Measurements from ENCODE around the gene LONP1.
"Not testable (repeated sequence)": the region's sequence is repeated elsewhere in the genome, so short reads cannot be mapped to it uniquely, and the experiment has no call there.

LONP1 gene

DNA sequence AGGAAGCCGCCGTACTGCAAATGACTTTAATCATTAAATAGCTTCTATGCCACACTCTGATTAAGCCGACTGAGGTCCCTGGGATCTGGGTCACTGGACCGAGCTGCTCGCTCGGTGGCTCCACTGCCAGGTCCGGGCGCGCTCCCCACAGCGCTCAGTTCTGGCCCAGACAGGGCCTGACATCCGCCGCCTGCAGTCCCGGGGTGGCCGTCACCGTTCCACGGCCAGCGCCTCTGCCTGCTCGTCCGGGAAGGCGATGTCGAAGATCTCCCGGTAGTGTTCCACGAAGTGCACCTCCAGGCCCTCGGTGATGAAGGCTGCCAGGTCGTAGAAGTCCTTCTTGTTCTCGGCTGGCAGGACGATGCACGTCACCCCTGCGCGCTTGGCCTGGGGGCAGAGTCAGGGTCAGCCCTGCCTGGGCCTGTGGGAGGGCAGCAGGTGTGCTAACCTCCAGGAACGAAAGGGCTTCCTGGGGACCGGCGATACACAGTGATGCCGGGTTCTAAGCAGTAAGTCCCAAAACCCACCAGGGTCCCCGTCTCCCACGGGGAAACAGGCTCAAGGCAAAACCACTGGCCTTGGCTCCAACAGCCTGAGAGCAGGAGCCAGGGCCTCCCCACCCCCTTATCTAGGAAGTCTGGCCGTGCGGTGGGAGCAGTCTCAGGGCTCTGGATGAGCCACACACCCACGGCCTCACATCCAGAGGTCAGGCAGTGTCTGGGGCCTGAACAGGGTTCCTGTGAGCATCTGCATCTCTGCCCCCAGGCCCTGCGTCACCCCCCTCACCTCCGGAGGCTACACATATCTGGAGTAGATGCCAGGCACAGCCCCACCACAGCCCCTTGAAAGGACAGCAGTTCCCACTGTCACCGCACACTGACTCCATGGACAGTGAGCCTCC is 27.9 kb downstream of the LONP1 start:
- no peak for DNase-seq

DNA sequence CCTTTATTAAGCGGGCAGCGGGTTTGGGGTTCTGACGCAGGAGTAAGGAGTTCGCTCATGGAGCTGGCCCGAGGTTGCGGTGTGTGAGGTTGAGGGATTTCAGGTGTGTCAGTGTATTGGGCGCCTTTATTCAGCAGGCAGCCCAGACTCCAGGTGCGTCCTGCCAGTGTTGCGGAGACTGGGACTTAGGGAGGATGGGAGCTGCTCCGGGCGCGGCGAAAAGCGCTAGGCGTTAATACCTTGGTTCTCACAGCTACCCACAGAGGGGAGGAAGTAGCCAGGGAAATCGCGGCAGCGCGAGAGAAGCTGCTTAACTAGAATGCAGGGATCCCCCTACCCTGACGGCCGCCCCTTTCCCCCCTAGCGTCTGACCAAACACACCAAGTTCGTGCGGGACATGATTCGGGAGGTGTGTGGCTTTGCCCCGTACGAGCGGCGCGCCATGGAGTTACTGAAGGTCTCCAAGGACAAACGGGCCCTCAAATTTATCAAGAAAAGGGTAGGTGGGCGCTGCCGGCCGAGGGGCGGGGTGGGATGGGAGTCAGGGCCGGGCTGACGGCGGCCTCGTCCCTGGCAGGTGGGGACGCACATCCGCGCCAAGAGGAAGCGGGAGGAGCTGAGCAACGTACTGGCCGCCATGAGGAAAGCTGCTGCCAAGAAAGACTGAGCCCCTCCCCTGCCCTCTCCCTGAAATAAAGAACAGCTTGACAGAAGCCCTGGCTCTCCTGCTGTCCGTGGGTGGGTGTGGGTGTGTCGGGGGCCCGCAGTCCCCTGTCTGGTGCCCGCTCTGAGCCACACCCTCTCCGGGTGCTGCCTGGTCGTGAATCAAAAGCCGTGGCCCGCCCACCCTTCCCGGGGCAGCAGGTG is 28.8 kb downstream of the LONP1 start:
- no peak for DNase-seq

DNA sequence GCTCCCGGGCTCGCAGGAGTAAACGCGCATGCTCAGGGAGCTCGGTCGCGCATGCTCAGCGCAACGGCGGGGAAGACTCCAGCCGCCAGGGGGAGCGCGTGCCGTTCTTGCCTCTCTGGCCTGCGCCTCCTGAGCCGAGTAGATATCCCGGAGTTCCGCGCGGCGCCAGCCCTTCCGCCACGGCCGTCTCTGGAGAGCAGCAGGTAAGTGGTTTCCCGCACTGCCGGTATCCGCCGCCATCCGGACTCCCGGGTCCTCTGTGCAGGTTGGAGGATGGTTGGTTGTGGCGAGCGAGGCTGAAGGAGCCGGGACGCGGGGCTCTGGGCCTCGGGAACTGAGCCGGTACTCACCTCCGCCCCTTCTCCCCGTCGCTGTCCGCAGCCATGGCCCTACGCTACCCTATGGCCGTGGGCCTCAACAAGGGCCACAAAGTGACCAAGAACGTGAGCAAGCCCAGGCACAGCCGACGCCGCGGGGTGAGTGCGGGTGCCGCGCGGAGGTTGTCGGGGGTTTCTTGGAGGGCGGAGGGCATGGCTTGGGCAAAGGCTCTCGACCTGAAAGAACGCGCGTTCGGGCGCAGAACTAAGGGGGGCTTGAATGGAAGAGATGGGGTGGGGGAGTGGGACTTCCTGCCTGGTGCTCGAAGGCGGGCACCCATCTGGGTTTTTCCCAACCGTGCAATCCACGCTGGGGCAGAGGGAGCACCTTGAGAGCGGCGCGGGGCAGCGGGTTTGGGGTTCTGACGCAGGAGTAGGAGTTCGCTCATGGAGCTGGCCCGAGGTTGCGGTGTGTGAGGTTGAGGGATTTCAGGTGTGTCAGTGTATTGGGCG is 29.6 kb downstream of the LONP1 start, which contains the start of gene RPL36:
Gene RPL36, plus strand, starts transcription at position 171 of the 830 bp plus-strand sequence. Its CDS starts 213 bp downstream, at position 384.
- peak; percentile 97 for DNase-seq

DNA sequence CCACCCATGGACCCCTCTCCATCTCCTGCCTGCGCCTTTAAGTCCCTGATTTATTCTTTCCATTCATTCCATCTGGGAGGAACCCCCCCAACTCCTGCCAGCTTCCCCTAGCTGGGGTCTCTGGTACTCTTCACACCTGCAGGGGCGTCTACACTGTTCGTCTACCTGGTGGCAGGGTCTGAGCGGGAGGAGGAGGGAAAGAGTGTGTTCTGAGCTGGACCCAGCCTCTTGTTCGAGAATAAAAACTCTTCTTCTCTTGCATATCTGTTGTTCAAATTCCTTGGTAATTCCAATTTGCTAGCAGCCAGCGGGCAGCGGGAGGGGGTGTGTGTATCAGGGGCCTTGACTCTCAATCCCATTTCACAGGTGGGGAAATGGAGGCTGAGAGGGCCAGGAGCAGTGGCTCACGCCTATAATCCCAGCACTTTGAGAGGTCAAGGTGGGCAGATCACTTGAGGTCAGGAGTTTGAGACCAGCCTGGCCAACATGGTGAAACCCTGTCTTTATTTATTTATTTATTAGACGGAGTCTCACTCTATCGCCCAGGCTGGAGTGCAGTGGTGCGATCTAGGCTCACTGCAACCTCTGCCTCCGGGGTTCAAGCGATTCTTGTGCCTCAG is 31.6 kb downstream of the LONP1 start:
- not testable (repeated sequence) for DNase-seq

DNA sequence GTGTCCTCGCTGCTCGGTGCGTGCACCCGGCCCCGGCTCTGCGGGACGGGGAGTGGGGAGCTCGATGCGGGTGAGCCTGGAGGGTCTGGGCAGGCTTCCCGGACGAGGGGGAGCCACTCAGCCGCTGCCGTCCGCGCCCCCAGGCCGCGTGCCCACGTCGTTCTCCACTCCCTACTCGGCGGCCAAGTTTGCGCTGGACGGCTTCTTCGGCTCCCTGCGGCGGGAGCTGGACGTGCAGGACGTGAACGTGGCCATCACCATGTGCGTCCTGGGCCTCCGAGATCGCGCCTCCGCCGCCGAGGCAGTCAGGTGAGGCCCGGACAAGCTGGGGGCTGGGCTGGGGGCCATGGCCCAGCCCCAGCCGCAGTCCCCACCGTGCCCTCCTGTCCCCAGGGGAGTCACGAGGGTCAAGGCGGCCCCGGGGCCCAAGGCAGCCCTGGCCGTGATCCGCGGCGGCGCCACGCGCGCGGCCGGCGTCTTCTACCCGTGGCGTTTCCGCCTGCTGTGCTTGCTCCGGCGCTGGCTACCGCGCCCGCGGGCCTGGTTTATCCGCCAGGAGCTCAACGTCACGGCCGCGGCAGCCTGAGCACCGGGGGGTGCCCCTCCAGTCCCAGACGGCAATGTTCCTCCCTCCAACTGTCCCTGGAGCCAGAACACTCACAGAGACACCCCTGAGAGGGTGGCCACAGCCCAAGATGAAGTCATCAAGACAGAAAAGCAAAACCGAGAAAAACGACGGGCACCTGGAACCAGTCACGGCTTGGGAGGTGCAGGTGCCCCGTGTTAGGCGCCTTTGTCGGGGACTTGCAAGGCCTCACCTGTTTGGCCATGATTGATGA is 32.4 kb downstream of the LONP1 start:
- DNase-seq: no peak

DNA sequence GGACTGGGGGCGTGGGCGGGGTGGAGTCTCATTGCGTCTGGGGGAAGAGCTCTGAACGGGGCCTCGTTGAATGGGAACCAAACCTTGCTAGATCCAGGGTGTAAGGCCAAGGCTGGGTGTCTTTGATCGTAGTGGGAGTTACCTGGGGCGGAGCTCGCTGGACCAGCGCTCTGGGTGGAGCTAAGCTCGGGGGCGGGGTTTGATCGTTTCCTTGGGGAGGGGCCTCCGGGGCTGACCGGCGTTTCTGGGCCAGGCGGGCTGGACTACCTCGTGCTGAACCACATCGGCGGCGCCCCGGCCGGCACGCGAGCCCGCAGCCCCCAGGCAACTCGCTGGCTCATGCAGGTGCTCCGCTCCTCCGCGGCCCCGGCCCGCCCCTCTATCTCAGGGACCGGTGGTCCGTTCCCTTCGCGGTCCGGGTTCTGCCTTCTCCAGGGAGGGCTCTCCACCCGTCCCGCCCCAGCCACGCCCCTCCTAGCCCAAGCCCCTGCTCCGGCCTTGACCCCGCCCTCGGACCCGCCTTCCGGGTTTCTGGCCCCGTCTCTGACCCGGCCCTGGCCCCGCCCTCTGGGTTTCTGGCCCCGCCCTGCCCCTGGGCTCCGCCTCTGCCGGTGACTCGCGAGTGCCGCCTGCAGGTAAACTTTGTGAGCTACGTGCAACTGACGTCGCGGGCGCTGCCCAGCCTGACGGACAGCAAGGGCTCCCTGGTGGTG is 33.1 kb downstream of the LONP1 start:
- peak; percentile 96 for DNase-seq

DNA sequence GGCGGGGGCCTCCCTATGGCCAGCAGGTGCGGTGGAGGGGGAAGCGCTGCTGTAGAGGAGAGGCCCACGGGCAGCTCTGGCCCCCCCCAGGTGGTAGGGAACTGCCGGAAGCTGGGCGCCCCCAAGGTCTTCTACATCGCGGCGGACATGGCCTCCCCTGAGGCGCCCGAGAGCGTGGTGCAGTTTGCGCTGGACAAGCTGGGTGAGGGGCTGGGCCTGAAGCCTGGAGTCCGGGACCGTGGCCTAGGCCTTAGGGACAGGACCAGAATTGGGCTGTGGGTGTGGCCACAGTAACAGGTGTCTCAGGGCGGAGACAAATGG is 33.7 kb downstream of the LONP1 start:
- DNase-seq: no peak

DNA sequence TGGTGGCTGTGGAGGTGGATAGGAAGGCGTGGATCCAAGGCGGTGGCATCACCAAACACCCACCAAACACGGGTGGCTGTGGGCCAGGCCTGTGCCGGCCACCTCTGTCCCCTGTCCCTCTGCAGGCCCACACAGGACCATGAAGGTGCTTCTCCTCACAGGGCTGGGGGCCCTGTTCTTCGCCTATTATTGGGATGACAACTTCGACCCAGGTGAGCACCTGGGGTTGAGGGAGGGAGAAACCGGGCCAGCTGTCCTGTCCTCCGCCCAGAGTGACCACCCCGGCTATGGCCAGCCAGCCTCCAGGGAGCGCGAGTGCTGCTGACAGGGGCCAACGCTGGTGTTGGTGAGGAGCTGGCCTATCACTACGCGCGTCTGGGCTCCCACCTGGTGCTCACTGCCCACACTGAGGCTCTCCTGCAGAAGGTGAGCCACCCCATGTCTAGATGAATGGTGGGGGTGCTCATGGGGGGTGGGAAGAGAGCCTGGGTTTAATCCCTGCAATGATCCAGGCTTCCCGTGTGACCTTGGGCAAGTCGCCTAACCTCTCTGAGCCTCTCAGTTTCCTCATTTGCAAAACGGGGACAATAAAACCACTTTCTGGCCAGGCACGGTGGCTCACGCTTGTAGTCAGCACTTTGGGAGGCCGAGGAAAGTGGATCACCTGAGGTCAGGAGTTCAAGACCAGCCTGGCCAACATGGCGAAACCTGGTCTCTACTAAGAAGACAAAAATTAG is 35.1 kb downstream of the LONP1 start:
- DNase-seq: no peak

DNA sequence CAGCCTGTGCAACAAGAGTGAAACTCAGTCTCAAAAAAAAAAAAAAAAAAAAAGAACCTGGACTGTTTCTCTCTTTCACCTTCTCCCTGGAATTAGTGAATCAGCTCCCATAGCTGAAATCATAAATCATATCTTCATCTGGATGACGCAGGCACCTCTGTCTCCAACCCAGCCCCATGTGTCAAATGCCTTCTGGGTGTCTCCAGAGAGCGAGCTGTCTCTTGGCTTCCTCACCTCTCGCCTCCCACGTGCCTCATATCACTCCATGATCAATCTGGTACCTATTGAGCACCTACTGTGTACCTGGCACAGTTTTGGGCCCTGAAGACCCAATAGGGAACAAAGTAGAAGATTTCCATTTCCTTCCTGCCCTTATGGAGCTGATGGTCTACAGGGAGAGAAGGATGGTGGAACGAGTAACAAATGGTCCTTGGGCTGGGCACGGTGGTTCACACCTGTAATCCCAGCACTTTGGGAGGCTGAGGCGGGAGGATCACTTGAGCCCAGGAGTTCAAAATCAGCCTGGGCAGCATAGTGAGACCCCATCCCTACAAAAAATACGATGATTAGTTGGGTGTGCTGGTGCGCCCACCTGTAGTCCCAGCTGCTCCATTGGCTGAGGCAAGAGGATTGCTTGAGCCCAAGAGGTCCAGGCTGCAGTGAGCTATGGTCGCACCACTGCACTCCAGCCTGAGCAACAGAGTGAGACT is 36.6 kb downstream of the LONP1 start:
- DNase-seq: no peak

DNA sequence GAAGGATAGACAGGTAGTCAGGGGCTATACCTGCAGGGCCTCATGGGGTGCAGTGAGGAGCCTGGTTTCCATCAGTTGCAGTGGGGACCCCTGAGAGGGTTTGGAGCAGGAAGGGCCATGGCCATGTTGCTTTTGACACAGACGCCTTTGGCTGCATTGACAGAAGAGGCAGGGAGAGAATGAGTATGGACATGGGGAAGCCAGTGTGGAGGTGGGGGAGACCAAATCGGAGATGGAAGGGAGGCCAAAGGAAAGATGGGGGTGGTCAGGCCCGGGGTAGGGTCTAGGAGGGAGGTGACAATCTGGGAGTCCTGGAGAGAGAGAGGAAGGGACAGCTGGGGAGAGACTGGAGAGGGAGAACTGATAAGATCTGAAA is 37.9 kb downstream of the LONP1 start:
- no peak for DNase-seq

DNA sequence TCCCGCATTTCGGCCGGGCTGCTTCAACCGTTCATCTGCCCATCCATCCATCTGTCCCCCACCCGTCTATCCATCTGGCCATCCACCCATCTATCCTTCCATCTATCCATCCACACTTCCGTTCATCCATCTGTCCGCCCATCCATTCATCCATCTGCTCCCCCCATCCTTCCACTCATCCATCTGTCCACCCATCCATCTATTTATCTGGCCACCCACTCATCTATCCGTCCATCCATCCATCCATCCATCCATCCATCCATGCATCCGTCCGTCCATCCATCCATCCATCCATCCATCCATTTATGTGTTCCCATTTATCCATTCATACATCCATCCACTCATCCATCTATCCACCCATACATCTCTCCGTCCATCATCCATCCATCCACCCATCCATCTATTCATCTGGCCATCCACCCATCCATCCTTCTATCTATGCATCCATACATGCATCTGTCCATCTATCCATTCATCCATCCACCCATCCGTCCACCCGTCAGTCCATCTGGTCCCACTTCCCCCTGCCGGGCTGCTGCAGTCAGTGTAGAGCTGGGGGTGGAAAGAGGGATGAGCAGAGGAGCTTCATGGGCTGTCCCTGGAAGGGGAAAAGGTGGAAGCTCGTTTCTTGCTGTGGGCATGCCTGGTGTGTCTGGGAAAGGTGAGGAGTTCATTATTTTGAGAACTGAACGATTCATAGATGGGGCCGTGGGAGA is 38.4 kb downstream of the LONP1 start:
- no peak for DNase-seq

DNA sequence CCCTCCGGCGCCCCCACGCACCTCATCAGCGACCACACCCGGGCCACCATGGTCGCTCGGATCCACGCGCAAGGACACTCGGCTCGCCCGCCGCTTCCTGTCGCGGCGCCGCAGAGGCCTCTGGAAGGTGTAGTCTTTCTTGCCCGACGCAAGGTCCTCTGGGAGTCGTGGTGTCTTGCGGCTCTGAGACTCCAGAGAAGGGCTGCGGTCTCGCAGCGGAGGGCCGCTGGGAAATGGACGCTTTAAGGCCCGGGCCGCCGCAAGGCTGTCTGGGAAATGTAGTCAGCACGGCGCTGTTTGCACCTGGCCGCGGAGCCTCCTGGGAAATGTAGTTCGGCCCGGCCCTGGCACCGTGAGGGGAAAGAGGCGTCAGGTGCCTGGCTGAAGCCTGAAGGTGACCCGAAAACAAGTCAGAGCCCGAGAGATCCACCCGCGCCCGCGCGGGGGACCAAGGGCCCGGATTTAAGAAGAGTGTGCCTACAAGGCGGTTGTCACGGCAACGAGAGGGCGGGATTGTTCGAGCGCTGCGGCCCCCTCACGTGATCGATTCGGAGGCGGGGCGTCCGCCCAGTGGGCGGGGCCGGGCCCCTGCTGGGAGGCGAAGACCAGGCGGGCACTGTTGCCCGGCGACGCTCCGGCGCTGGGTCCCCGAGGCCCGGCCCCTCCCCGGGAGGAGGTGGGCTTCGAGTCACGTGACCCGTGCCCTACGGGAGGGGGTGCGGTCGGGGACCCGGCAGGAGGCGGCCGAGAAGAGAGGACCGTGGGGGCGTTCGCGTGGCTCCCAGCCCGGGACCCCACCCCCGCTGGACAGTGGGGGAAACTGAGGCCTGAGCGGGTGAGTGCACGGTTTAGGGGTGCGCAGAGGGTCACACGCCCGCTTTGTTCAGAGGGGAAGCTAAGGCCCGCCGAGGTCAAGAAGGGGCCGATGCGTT is 39.2 kb downstream of the LONP1 start, which contains the start of the genes HSD11B1L and MICOS13:
Gene HSD11B1L, plus strand, starts transcription at position 591 of the 932 bp plus-strand sequence. CDS start 3,806 bp downstream, outside the sequence.
Gene MICOS13, minus strand, starts transcription at position 80 of the 932 bp plus-strand sequence. Its CDS starts 30 bp downstream, at position 50.
- DNase-seq: peak; percentile 99

DNA sequence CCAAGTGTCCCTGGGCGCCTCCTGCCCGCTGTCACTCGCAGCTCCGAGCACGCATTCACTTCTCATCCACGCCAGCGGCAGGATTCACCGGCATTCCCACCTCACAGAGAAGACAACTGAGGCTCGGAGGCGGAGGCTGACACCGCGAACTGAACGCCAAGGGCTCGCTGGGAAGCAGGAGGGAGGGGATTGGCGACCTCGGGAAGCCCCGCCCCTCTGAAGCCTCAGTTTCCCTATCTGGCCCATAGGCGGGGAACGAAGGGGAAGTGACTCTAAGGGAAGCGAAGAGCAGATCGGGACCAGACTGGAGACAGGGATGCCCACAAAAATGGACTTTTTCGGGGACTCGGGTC is 39.9 kb downstream of the LONP1 start:
- no peak for DNase-seq

DNA sequence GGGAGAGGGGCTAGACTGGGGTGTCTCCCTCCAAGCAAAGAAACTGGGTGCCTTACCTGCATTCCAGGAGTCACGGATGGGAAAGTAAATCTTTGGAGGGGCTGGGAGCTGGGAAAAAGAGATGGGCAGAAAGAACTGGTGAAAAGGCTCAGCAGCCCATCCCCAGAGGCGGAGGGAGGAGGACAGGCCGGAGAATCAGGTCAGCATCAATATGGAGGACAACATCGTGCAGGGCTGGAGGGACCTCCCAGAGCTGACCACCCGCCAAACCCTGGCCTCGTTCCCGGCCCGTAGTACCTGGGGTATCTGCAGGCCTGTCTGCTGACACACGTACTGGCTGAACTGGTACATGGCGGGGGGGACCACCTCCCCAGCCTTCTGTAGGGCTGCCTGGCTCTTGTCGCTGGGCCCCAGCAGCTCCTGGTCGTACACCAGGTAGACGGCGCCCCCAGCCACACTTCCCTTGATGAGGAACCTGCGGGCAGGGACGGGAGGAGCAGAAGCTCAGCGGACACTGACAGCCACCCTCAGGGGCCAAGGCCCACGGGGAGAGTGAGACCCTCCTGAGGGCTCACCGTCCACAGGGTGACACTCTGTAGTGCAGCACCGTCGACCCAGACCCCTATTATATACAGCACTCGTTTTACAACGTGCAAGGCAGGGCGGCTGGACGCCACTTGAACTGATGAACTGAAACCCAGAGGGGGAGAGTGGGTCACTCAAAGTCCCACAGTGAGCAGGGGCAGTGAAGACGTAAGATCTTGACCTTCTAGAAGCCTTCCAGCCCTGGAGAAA is 40.5 kb downstream of the LONP1 start:
- DNase-seq: no peak

DNA sequence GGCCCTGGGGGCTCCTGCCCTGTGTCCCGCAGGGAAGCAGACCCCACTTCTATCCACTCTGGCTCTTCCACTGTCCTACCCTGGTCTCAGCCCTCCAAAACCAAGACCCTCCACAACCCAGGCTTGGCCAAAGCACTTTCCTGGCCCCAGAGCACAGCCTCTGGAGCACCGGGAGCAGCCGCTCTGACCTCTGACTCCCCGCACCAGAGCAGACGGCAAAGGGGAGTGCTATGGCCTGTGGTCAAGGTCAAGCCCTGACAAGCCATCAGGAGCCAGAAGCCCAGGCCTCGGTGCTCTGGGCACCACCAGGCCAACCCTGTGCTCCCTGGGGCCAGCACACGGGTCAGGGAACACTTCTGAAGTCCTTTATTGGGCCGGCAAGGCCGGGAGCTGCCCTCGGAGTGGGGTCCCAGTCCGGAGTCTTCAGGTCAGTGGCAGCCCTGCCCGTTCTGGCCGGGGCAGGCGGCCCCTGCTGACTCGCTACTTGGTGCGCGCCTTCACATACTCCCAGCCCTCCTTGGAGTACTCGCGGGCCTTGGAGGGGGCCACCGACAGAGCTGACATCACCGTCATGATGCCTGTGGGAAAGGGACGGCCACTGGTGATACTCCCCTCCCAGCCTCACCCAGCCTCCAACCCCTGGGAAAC is 41.8 kb downstream of the LONP1 start:
- DNase-seq: no peak

DNA sequence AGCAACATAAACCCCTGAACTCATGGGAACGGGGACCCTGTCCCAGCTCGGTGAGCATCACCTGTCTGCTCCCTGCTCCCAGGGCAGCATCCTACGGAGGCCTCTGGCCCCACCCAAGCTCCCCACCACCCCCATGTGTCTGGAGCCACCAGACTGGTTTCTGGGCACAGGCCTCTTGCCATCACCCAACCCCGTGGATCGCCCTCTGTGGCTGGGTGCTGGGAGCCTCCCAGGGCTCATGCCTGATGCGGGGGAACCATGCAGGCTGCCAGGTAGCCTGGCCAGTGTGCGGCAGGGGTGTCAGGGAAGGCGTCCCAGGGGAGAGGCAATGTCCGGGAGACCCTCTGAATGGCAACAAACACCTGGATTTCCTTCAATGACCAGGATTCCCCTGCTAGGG is 42.4 kb downstream of the LONP1 start:
- no peak for DNase-seq

Data from NCI-H345 (cell line).